MCF 10A (cell line): ENCODE data around the gene IL16. TPM values are rescaled to one million over a fixed set of nuclear protein-coding genes. Genes with fewer than 3 reads are reported as not detected.

Source experiments
- BruUV-seq: library from RNA; stranded (reverse); fragments of 400-500 nt; replicated peaks from 2 replicates; lab custom pipeline; 2021; lab: Mats Ljungman, UMichigan
- CTCF ChIA-PET: fragments of 300-600 bp; sonication (Branson Sonifier 250); formaldehyde crosslinking; extraction: SDS; loops from one replicate; lab custom pipeline; 2021; ENCODE audit warnings: antibody characterized with exemption, inconsistent platforms; lab: Yijun Ruan, JAX
- POLR2A ChIA-PET: fragments of 300-600, 350-650 bp; sonication (Branson Sonifier 250); formaldehyde crosslinking; extraction: SDS; loops from one replicate; lab custom pipeline; 2020; ENCODE audit warnings: antibody characterized with exemption, inconsistent platforms; lab: Yijun Ruan, JAX
- DNase-seq: peaks from one replicate; pipeline ENCODE4 v3.0.0-alpha.2; 2018; ENCODE audit not compliant: unreplicated experiment
- H3K27ac Mint-ChIP-seq: one replicate; pipeline ENCODE4 v1.8.0; 2022; ENCODE audit warnings: mild to moderate bottlenecking, low read depth, mixed read lengths; ENCODE audit not compliant: unreplicated experiment
- H3K27me3 Mint-ChIP-seq: one replicate; pipeline ENCODE4 v1.8.0; 2022; ENCODE audit warnings: mixed read lengths; ENCODE audit not compliant: insufficient read depth, unreplicated experiment
- H3K36me3 Mint-ChIP-seq: one replicate; pipeline ENCODE4 v1.8.0; 2022; ENCODE audit warnings: mild to moderate bottlenecking, moderate library complexity, mixed read lengths; ENCODE audit not compliant: insufficient read depth, unreplicated experiment
- H3K4me1 Mint-ChIP-seq: one replicate; pipeline ENCODE4 v1.8.0; 2022; ENCODE audit warnings: mixed read lengths; ENCODE audit not compliant: insufficient read depth, unreplicated experiment
- H3K4me3 Mint-ChIP-seq: one replicate; pipeline ENCODE4 v1.8.0; 2022; ENCODE audit warnings: mild to moderate bottlenecking, moderate library complexity, mixed read lengths; ENCODE audit not compliant: unreplicated experiment
- H3K9me3 Mint-ChIP-seq: one replicate; pipeline ENCODE4 v1.8.0; 2022; ENCODE audit warnings: mixed read lengths; ENCODE audit not compliant: unreplicated experiment
- intact Hi-C: fragments of 100-400 bp; cut with micrococcal nuclease; formaldehyde crosslinking; loops from 2 replicates; pipeline ENCODE4 v1.14.1; 2022
- total RNA-seq: library from RNA; stranded (reverse); gene quantifications from 2 replicates; pipeline ENCODE4 v1.2.3, GENCODE V29; 2022
- TF ChIP-seq, protein P1 (sequence below): fragments of 200-600 bp; IDR thresholded peaks from one replicate; pipeline ENCODE4 v1.8.0; 2022; ENCODE audit warnings: antibody characterized with exemption, mild to moderate bottlenecking; ENCODE audit not compliant: unreplicated experiment

Gene IL16
- total RNA-seq, 1 experiment from 2014 or later = 0.72 TPM

DNA sequence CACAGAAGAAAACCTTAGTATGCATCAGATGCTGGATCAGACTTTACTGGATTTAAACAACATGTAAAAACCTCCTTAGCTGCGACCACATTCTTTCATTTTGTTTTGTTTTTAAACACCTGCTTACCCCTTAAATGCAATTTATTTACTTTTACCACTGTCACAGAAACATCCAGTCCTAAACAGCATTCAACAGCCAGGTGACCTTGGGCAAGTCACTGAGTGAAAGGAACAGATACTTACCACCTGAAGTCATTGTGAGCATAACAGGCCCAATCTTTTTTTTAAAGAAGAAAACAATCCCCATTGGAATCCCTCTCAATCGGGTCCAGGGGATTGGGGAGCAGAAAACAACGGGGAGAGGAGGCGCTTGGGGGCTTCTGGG lies 126.9 kb downstream of the IL16 start:
- ChIA-PET CTCF (interaction anchor here (0.9 to 1.8 kb wide), 2 partner anchors 11 to 13 kb away, joined by 3 read pairs; no protein-coding TSS in a partner anchor), POLR2A (interaction anchor here (0.7 to 1.9 kb wide), 12 partner anchors 11 to 649 kb away, joined by 3 to 11 read pairs (median 4); no protein-coding TSS in a partner anchor)
- peaks cover 26% of the 10 kb centered on the region for H3K4me1 Mint-ChIP-seq
- peaks cover 6% of the 10 kb centered on the region for H3K36me3 Mint-ChIP-seq
- intact Hi-C loops = no loop called here
- TSS peak; percentile 70 for BruUV-seq
- no peaks in the 10 kb centered on the region for H3K27me3 Mint-ChIP-seq
- TF ChIP-seq, protein P1, sequence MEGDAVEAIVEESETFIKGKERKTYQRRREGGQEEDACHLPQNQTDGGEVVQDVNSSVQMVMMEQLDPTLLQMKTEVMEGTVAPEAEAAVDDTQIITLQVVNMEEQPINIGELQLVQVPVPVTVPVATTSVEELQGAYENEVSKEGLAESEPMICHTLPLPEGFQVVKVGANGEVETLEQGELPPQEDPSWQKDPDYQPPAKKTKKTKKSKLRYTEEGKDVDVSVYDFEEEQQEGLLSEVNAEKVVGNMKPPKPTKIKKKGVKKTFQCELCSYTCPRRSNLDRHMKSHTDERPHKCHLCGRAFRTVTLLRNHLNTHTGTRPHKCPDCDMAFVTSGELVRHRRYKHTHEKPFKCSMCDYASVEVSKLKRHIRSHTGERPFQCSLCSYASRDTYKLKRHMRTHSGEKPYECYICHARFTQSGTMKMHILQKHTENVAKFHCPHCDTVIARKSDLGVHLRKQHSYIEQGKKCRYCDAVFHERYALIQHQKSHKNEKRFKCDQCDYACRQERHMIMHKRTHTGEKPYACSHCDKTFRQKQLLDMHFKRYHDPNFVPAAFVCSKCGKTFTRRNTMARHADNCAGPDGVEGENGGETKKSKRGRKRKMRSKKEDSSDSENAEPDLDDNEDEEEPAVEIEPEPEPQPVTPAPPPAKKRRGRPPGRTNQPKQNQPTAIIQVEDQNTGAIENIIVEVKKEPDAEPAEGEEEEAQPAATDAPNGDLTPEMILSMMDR = no peak
- no peaks in the 10 kb centered on the region for H3K9me3 Mint-ChIP-seq
- peak overlapping the region; percentile 80 for H3K4me3 Mint-ChIP-seq
- no peak for DNase-seq
- peak overlapping the region; percentile 32 for H3K27ac Mint-ChIP-seq

DNA sequence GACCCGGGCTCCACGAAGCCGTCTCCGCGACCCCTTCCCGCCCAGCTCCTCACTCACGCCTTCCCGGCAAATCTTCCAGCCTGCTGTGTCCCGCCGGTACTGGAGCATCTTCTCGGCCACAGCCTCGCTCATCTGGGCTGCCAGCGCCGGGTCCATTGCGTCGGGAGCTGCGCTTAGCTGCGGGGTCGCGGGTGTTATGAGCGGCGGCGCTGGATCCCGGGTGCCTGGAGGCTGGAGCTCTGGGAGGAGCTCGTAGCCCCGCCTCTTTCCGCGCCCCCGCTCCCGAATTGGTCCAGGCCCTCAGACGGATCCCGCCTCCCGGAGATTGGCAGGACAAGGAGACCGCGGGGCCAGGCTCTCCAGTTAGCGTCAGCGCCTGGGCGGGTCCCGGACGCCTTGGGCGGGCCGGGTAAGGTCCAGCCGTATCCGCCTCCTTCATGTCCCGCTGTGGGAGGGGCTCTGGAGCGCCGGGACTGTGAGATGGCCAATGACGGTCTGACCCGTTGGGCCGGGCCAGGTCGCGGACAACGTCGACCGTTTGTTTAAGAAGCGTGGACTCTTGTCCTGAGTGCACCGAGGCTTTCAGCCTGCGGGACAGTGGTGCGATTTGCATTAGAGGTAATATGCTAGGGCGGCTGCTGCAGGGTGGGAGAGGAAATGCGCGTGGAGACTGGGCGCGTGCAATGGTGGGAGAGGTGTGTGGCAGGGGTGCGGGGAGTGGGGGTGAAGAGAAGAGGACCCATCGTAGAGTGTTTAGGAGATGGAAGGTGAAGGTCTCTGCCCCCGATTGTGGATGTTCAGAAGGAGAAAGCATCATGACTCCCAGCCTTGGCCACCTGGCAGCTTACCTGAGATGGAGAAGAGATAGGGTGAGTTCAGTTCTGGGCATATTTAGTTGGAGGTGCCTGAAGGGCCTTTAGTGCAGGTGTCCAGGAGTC lies 127.5 kb downstream of the IL16 start, which contains the start of gene STARD5:
Gene STARD5 (minus strand): TSS at position 198 of the 938 bp plus-strand sequence. CDS start 42 bp downstream, at position 156.
- POLR2A ChIA-PET = interaction anchor here (0.7 to 1.9 kb wide), 13 partner anchors 11 to 650 kb away, joined by 3 to 11 read pairs (median 4); no protein-coding TSS in a partner anchor

DNA sequence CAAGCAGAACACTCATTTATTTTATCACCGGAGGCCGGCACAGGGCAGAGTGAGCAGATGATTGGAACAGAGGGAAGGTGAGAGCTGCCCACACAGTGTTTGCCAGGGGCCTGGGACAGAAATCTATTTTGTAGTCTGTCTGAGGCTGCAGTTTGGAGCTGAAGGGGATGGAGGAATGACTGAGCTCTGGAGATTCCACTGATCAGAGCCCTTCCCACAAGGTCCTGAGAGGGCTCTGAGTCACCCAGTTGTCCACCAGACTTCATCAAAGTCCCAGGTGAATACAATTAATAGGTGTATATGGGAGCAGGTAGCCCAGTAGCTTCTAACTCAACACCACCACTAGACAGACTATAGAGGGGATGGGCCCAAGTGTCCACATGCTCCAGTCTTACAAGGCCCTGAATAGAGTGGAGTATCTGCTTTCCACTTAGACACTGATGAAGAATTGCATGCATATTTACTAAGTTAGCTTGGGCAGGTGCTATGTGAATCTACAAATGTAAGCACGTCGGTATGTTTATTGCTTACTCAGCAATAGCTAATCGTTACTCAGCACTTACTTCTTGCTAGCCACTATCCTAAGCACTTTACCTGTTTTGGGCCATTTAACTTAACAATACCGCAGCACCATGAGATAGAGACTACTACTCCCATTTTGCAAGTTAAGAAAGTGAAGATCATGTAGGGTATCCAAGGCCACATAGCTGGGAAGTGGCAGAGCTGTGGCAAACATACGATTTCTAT lies 130.0 kb downstream of the IL16 start:
- peaks cover 6% of the 10 kb centered on the region for H3K36me3 Mint-ChIP-seq
- POLR2A ChIA-PET = interaction anchor here (2.0 to 2.1 kb wide), 2 partner anchors 10 to 12 kb away, joined by 6 to 11 read pairs; no protein-coding TSS in a partner anchor
- H3K4me1 Mint-ChIP-seq = peaks cover 26% of the 10 kb centered on the region
- TF ChIP-seq, protein P1 = no peak
- no peak overlapping the region for H3K27ac Mint-ChIP-seq
- H3K4me3 Mint-ChIP-seq = no peak overlapping the region
- H3K27me3 Mint-ChIP-seq = no peaks in the 10 kb centered on the region
- CTCF ChIA-PET = interaction anchor here (0.7 to 2.4 kb wide), 4 partner anchors 9 to 52 kb away, joined by 3 to 9 read pairs (median 4); no protein-coding TSS in a partner anchor
- DNase-seq = no peak
- no peaks in the 10 kb centered on the region for H3K9me3 Mint-ChIP-seq
- intact Hi-C loops = no loop called here
- BruUV-seq = no TSS peak

More for the DNA sequence above, 127.5 kb downstream of the IL16 start, which contains the start of gene STARD5:
- intact Hi-C loops = loop anchor here (1.0 kb wide), 1 partner anchor 27 kb away; no protein-coding TSS in a partner anchor
- Mint-ChIP-seq H3K4me1 (peaks cover 26% of the 10 kb centered on the region), H3K36me3 (peaks cover 6% of the 10 kb centered on the region), H3K4me3 (peak within 1 kb of the TSS; percentile 80), H3K9me3 (no peaks in the 10 kb centered on the region), H3K27me3 (no peaks in the 10 kb centered on the region), H3K27ac (peak within 1 kb of the TSS; percentile 32)
- peak; percentile 97 for DNase-seq
- TSS peak; percentile 42 for BruUV-seq
- TF ChIP-seq, protein P1 = no peak
- CTCF ChIA-PET = interaction anchor here (0.5 to 1.8 kb wide), 4 partner anchors 11 to 816 kb away, joined by 3 to 4 read pairs (median 3); no protein-coding TSS in a partner anchor
